ENCODE data around the gene SEC23B.

Gene SEC23B

GRCh38 chr20:18513208-18513607 lies 5.5 kb downstream of the SEC23B start:
- no peak for TF ChIP-seq CTCF (IDR thresholded peaks at IDR 0.05)

GRCh38 chr20:18514127-18514526 lies 6.4 kb downstream of the SEC23B start:
- no peak for TF ChIP-seq CTCF (IDR thresholded peaks at IDR 0.05)

- no peak for TF ChIP-seq CTCF (IDR thresholded peaks at IDR 0.05)
Observed at GRCh38 chr20:18515973-18516372, 8.2 kb downstream of the SEC23B start.

- TF ChIP-seq CTCF (IDR thresholded peaks at IDR 0.05) = no peak
Observed at GRCh38 chr20:18523066-18523465, 15.3 kb downstream of the SEC23B start.

- no peak for TF ChIP-seq CTCF (IDR thresholded peaks at IDR 0.05)
Observed at GRCh38 chr20:18524646-18525045, 16.9 kb downstream of the SEC23B start.

DNA sequence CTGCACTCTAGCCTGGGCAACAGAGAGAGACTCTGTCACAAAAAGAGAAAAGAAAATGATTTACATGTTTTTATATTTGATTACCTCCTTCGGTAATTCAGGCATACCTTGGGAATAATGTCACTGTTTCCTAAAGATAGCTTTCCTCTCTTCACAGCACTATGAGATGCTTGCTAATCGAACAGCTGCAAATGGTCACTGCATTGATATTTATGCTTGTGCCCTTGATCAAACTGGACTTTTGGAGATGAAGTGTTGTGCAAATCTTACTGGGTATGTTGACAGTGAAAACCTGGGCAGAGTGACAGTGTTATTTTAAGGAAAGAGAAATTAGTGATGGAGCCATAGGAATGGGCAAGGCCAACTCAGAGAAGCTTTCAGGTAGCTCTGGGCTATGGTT lies 19.6 kb downstream of the SEC23B start:
- TF ChIP-seq CTCF (IDR thresholded peaks at IDR 0.05) = no peak

DNA sequence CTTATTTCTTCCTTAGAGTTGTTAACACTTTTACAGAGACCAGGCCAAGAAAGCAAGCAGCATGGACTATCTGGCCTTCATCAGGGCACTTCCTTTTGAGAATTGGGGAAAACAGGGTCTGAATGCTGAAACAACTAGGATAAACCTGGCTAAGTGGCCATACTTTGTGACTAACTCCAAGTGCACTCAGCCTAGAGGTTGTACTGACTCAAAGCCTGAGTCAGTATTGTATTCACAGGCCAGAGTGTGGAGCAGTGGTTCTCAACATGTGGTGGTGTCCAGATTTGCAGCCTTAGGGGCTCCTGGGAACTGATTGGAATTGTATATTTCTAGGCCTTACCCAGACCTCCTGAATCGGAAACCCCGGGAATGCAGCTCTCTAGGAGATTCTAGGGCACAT lies 20.1 kb downstream of the SEC23B start:
- no peak for TF ChIP-seq CTCF (IDR thresholded peaks at IDR 0.05)

- TF ChIP-seq CTCF (IDR thresholded peaks at IDR 0.05) = no peak
Observed at GRCh38 chr20:18529041-18529440, 21.3 kb downstream of the SEC23B start.
